Right kidney (tissue), 9 donors: ENCODE measurements around the gene SLC27A1.

Source experiments
- DNase-seq: peaks from one replicate; pipeline ENCODE4 v3.0.0-alpha.2; 2016
- long read RNA-seq, 8 donors: transcript quantifications; one replicate each; lab custom pipeline, GENCODE V29; 2026

SLC27A1 gene
- long read RNA-seq, donor 1, partial matches to known transcripts, result 0 of 1 reads
- long read RNA-seq, donor 1, other reads (novel, unspliced or antisense), result 0 of 1 reads
- long read RNA-seq, donor 2, partial matches to known transcripts, result 0 of 3 reads
- long read RNA-seq, donor 2, other reads (novel, unspliced or antisense), result 0 of 3 reads
- long read RNA-seq, donor 3, partial matches to known transcripts, result 0 of 2 reads
- long read RNA-seq, donor 3, other reads (novel, unspliced or antisense), result 0 of 2 reads
- long read RNA-seq, donor 4, transcript SLC27A1-201 (12 exons, 3,594 nt), result major isoform, 5 of 5 reads
- long read RNA-seq, donor 4, partial matches to known transcripts, result 0 of 5 reads
- long read RNA-seq, donor 4, other reads (novel, unspliced or antisense), result 0 of 5 reads
- long read RNA-seq, donor 5, partial matches to known transcripts, result 0 of 2 reads
- long read RNA-seq, donor 5, other reads (novel, unspliced or antisense), result 0 of 2 reads
- long read RNA-seq, donor 6, result 0 reads
- long read RNA-seq, donor 7, result 0 reads
- long read RNA-seq, donor 8, partial matches to known transcripts, result 0 of 3 reads
- long read RNA-seq, donor 8, other reads (novel, unspliced or antisense), result 0 of 3 reads

DNA sequence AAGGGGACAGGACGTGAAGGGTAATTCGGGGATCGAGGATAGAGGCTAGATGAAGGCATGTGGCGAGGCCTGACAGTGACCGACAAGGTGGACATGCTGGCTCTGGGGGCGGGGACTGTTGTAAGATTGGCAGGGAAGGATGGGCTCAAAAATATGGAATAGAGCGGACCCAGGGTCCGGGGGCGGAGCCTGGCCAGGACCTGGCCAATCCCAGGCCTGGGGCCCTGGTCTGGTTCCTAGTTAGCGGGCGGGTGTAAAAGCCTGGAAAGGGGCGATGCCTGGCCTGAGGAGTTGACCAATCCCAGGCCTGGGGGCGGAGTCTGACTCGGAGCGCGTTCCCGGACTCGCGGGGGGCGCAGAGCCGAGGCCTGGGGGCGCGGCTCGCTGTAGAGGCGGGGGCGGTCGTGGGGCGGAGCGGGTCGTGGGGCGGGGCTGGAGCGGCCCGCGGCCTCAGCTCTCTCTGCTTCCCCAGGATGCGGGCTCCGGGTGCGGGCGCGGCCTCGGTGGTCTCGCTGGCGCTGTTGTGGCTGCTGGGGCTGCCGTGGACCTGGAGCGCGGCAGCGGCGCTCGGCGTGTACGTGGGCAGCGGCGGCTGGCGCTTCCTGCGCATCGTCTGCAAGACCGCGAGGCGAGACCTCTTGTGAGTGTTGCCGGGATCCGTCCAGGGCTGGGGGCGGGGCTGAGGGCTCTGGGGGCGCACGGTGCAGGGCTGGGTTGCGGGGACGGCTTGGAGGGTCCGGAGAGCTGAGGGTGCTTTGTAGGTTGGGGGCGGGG is at the start of gene SLC27A1:
Gene SLC27A1, plus strand, starts transcription at position 457 of the 774 bp plus-strand sequence. Its CDS starts 17 bp downstream, at position 474.
- peak; percentile 99 for DNase-seq

DNA sequence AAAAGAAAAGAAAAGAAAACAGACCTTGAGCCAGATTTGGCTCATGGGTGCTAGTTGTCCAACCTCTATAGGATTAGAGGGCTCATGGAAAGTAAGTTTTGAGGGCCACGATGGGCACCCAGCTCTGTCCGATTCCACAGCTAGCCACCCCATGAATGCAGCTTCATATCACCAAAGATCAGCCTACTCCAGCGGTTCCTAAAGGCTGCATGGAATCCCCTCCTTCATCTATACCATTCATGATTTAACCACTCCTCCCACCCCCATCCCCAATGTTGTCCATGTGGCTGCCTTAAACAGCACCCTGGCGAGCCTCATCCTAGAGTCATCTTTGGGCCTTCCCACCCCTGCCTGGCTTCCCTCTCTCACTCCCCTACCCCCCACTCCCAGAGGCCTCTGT is 48.4 kb upstream of the SLC27A1 start:
- no peak for DNase-seq

DNA sequence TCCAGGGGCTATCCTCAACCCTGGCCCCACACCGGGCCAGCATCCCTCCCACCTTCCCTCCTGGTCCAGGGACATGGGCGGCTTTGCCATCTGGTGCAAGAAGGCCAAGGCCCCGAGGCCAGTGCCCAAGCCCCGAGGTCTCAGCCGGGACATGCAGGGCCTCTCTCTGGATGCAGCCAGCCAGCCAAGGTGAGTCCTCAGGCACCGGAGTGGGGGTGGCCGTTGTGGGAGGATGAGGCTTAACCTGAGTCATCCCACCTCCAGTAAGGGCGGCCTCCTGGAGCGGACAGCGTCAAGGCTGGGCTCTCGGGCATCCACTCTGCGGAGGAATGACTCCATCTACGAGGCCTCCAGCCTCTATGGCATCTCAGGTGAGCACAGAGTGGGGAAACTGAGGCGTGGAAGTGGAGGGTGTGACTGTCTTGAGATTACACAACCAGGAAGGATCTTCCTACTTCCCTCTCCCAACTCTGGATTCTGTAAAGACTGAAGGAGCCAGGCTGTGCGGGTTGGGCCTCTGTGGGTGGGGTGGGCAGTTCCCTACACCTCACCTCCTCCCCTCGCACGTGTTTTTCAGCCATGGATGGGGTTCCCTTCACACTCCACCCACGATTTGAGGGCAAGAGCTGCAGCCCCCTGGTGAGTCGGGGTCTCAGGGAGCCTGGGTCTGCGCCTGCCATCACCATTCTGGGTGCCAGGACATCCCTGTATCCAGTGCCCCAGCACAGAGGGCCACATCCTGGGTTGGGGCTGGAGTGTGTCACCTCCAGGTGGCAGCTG is 46.7 kb upstream of the SLC27A1 start:
- DNase-seq, result no peak

DNA sequence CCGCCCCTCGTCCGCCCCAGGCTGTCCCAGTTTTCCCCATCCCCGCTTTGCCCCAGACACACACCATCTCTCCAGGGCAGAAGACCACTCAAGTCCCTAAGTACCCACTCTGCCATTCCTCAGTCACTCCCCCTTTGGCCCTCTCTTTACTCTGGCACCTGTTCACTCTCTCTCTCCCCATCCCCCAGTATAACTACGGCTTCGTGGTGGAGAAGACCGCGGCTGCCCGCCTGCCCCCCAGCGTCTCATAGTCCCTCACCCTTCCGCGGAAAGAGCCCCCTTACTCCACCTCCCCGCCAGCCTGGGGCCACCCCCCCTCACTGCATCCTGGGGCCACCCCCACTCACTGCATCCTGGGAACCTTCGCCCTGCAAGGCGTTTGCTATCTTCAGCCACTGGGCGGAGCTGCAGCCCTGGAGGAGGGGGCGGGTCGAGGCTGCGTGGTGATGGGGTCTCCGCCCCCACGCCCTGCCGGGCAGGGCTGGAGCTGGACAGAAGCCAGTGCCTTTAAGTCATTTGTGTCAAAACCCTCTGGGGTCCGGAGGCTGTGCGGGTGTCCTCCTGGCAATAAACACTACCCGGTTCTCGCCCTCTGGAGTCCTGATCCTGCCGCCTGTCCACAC is 45.5 kb upstream of the SLC27A1 start:
- DNase-seq, result peak; percentile 62

DNA sequence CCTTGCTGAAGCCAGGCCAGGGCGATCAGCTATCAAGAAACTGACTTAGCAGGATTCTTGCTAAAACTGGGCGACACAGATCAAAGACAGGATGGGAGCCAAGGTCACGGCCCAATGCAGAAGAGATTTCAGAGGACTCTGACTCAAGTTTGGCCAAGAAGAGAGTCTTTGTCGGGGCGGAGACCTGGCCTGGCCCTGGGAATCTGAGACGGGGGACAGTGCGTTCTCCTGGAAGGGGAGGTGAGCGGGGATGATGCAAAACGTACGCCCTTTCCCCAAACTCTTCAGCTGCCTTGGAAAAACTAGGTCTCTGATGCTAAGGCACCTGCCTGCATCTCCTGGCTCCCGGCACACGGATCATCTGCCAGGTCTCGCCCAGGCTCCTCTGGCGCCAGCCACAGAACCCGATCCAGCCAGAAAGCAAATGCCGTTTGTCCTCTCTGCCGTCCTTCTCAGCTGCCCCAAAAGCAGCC is 40.6 kb upstream of the SLC27A1 start:
- DNase-seq, result peak; percentile 45

DNA sequence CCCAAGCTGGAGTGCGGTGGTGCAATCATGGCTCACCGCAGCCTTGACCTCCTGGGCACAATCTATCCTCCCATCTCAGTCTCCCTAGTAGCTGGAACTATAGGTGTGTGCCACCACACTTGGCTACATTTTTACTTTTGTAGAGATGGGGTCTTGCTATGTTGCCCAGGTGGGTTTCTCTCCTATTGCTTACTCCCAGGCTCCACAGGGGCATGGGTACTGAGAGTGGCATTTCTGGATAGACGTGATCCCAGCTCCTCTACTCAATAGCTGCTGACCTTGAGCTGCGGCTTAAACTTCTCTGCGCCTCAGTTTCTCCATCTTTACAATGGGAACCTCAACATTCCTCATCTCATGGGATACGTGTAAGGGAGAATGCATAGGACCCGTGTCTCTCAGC is 38.9 kb upstream of the SLC27A1 start:
- no peak for DNase-seq

DNA sequence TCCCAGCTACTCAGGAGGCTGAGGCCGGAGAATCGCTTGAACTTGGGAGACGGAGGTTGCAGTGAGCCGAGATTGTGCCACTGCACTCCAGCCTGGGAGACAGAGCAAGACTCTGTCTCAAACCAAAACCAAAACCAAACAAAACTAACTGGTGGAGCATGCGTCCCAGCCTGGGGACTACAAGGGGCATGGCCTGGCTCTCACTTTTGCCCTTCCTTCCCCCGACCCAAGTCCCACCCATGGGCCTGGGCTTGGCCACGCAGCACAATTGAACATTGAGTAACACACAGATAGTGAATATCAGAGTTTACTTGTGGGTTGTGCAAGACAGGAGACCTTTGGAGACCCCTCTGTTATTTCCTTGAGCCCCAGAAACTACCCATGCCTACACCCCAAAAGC is 35.1 kb upstream of the SLC27A1 start:
- no peak for DNase-seq

DNA sequence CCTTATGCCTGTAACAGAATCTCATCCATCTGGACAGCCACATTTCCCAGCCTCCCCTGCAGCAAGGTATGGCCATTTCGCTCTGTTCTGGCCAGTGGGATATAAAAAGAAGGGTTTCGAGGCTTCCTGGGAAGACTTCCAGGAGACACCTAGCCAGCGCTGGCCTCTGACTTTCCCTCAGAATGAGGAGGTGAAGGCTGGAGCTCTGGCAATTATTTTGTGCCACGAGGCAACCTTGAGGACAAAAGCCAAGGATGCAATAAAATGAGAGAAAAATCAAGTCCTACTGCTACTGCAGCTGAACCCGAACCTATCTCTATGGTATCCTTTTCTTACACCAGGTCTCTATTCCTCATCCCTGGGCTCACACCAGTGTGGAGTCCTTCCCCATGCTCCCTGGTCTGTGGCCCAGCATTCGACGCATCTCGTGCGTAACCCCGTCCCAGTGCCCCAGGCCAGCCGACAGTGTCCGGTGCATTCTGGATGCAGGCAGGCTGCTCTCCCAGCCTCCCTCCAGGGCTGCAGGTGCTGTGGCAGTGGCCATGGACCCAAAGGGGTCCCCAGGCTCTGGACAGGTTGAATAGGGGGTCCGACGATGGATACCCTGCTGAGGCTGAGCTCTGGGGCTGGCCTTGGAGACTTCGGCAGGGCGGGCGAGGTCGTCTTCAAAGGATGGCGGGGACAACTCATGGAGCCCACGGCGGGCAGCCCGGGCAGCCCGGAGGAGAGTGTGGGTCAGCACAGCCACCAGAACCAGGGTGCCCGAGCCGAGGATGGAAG is 34.0 kb upstream of the SLC27A1 start:
- DNase-seq, result no peak

DNA sequence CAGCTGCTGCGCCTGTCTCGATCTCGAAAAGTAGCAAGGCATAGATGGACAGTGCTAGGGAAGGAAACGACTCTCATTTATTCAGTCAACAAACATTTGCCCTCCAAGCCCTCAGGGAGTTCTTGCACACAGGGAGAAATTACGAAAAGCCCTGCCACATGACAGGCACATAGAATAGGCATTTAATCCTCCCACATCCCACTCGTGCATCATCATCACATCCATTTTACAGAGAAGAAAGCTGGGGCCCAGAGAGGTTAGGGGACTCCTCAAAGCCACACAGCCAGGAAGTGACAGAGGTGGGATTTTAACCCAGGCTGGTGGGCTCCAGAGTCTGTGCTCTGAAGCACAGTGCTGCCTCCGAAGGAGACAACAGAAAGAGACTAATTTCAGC is 33.5 kb upstream of the SLC27A1 start:
- no peak for DNase-seq

DNA sequence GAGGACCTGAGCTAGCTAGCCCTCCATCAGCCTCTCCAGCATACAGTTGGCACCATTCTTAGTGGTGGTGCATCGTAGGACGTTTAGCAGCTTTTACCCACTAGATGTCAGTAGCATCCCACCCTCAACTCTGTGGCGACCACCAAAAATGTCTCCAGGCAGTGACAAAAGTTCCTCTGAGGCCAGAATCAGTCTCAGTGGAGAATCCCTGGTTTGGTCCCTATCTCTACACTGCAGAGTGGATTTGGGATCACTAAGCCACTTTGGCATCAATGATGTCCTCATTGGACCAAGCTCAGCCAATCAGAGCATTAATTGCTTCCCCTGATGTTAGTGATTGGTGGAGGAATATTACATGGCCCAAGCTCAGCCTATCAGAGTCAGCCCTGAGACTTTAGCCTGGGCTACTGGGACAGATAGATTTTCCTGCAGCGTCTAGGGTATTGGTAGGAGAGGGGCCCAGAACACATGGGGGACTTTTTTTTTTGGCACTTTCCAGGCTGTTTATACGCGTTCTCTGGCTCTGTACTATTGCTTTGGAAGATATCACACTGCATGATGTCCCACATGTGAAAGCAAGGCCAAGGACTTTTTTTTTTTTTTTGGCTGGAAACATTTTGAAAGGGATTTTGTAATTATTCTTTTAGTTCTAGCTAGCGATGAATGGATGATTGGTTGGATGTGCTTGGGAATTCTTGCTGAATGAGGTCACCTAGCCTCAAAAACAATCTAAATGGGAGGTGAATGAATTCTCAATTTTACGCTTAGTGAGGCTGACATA is 28.9 kb upstream of the SLC27A1 start:
- DNase-seq, result no peak

DNA sequence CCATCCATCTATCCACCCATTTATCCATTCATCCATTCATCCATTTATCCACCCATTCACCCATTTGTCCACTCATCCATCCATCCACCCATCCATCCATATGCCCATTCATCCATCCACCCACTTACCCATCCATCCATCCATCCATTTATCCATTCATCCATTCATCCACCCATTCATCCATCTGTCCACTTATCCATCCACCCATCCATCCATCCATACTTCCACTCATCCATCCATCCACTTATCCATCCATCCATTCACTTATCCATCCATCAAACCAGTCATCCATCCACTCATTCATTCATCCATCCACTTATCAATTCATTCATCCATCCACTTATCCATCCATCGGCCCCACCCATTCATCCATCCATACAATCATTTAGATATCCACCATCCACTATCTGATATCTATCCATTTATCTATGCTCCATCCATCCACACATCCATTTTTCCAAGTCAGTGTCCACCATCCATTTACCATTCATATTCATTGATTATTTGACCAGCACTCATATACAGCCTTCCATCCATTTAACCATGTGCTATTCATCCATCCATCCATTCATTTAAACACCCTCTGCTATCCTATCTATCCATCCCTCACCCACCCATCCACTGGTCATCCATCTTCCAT is 24.7 kb upstream of the SLC27A1 start:
- DNase-seq, result no peak

DNA sequence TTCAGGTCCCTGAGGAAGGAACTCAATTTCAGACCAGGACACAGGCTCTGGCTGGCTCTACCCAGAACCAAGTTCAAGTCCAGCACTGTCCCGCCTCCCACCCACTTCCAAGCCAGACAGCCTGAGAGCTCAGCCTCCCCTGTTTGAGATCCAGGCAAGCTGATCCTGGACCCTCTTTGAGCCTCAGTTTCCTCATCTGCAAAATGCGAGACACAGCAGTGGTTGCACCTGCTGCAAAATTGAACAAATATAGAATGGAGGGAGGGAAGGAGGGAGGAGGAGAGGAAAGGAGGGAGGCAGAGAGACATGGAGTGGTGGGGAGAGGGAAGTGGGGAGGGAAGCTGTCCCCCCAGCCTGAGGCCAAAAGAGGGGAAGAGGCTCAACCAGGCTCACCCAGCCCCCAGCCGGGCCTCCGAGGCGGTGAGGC is 22.6 kb upstream of the SLC27A1 start:
- no peak for DNase-seq

DNA sequence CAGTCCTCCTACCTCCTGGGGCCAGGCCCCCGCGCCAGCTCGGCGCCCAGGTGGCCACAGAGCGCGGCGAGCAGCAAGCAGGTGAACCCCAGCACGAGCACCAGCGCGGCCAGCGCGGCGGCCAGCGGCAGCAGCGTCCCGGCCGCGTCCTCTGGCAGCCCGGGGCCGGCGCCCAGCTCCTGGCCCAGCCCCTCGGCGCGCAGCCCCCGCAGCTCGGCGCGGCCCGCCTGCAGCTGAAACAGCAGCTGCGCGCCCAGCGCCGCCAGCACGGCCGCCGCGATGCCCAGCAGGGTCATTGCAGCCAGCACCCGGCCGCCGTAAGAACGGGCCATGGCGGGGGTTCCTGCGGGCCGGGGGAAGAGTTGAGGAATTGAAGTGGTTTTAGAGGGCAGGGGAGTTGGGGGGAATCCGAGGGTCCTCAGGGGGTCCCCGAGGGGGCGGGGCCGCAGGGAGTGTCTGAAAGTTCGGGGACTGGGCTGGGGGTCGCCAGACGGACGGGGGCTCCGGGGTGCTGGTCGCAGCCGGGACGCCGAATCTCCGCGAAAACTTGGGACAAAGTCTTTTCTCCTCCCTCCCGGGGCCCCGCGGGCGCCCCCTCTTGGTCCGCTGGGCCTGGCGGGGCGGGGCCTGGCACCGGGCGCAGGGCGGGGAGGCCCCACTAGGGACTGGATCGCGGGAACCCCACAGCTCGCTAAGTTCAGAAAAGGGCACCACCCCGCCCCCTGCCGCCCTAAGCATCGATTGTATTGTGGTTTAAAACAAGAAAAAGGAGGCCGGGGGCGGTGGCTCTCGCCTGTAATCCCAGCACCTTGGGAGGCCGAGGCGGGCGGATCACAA is 22.0 kb upstream of the SLC27A1 start, which contains the start of gene TMEM221:
Gene TMEM221, minus strand, starts transcription at position 538 of the 837 bp plus-strand sequence. Its CDS starts 206 bp downstream, at position 332.
- peak; percentile 66 for DNase-seq

DNA sequence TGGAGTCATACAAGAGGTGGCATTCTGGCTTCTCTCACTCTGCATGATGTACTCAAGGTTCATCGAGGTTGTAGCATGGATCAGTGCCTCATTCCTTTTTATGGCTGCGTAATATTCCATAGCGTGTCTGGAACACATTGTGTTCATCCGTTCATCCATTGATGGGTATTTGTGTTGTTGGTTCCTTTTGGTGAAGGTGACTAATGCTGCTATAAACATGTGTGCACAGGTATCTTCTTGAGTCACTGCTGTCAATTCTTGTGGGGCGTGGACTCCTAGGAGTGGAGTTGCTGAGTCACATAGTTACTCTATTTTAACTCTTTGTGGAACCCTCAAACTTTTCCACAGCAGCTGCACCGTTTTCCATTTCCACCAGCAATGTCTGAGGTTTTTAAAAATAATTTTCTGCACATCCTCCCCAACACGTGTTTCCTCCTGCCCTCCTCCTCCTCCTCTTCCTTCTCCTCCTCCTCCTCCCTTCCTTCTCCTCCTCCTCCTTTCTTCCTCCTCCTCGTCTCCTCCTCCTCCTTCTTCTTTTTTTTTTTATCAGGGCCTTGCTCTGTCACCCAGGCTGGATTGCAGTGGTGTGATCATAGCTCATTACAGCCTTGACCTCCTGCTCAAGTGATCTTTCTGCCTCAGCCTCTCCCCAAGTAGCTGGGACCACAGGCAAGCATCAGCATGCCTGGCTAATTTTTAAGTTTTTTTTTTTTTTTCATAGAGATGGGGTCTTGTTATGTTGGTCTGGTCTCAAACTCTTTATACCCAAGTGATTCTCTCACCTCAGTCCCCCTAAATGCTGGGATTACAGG is 19.9 kb upstream of the SLC27A1 start:
- no peak for DNase-seq

DNA sequence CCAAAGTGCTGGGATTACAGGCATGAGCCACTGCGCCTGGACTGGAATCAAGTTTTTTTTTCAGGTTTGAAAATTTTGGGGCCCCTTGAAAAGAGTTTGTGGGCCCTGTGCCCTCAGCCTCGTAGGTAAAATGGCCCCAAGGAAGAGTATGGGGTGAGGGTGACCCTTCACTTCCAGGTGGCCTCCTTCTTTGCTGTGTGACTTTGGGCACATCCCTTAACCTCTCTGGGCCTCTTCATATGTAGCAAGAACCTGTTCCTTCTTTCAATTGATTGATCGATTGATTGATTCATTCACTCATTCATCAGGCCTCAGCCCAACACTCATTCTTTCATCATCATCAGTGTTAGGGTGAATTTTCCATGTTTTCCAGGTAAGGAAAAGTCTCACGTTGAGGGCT is 18.5 kb upstream of the SLC27A1 start:
- DNase-seq, result no peak

DNA sequence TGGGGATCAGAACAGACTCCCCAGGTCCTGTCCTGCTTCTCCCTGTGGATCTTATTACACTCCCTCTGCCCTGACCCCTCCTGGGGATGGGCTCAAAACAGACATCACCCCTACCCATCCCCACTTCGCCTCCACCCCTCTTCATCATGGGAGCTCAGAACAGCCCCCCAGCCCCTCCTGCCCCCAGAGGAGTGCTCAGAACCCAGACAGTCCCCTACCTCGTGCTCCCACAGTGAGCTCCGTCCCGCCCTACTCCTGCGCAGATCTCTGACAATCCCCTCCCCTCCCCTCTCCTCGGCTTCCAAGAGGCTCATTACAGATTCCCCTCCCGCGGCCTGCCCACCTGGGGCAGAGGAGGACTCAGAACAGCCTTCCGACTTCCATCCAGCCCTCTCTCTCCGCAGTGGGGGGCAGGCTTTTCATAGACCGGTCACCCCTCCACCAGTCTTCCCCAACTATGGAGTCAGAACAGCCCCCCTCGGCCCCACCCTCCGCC is 15.7 kb upstream of the SLC27A1 start:
- DNase-seq, result no peak
